Hematopoietic multipotent progenitor cell treated with erythropoietin and hydrocortisone succinate and interleukin-3 and kit ligand, for 8 days (in vitro differentiated cells): ENCODE results near the gene CHD1L.
A peak's percentile ranks its signal among the peaks of the same experiment; 100 is the strongest.
"Not testable (repeated sequence)": the region's sequence is repeated elsewhere in the genome, so short reads cannot be mapped to it uniquely, and the experiment has no call there.

Source experiments
- DNase-seq: peaks from one replicate; pipeline ENCODE4 v3.0.0-alpha.2; 2015

CHD1L gene

DNA sequence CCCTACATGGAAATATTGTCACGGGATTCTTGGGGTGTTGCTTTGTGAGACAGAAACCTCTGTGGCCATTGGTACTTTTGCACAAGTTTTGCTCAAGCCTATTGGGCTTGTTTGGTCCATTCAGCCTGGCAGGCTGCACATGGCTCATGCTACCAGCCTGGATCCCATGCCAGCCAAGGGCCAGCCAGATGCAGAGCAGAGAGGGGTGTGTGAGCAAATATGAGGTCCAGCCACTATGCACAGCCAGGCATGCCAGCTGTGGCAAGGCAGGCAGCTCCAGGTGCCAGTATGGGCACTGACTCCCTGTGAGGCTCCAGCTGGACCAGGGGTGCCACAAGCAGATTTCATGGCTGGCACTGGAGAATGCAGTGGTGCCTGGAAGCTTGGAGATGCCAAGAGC lies 6.7 kb upstream of the CHD1L start:
- DNase-seq: no peak

DNA sequence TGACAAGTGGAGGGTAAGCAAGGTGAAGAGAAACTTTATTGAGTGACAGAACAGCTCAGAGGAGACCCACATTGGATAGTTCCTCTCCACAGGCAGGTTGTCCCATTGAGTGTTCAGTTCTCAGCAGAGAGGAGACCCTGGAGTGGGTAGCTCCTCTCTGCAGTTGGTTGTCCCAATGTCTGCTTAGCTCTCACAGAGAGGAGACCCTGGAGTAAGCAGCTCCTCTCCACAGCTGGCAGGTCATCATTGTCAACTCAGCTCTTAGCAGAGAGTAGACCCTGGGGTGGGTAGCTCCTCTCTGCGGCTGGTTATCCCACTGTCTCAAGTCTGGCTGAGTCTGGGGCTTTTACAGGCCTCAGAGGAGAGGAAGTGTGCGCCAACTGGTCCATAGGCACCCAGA lies 6.0 kb upstream of the CHD1L start:
- DNase-seq: no peak

DNA sequence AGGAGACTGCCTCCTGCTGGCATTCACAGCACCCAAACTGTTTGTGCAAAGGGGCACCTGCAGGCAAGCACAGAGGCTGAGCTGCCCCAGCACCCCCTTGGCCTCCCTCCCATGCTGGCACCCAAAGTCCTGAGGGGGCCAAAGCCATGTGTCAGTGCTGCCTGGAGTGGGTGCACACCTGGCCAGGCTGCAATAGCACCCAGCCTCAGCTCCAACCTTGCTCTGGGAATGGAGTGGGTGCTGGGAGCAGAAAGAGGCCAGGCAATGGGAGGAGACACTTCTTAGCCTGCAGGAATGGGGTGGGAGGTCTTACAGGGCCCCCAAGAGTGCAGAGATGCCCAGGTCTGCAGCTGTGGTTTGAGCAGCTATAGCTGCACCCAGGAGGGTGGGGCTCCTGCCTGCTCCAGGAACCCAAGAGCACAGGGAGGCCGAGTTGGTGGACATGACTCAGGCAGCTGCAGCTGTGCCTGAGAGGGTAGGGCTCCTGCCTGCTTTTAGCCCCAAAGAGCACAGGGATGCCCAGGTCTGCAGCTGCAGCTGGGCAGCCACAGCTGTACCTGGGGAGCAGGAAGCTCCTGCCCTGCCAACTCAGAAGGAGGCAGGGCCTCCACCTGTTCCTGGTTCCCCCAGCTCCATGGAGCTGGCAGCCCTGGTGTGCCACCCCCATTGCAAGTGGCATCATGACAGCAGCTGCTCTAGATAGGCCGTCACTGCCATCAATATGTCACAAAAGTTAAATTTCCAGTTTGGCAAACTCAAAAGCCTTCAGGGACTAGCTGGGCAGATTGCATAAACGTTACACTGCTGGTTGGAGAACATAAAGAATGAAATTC lies 5.3 kb upstream of the CHD1L start:
- no peak for DNase-seq

DNA sequence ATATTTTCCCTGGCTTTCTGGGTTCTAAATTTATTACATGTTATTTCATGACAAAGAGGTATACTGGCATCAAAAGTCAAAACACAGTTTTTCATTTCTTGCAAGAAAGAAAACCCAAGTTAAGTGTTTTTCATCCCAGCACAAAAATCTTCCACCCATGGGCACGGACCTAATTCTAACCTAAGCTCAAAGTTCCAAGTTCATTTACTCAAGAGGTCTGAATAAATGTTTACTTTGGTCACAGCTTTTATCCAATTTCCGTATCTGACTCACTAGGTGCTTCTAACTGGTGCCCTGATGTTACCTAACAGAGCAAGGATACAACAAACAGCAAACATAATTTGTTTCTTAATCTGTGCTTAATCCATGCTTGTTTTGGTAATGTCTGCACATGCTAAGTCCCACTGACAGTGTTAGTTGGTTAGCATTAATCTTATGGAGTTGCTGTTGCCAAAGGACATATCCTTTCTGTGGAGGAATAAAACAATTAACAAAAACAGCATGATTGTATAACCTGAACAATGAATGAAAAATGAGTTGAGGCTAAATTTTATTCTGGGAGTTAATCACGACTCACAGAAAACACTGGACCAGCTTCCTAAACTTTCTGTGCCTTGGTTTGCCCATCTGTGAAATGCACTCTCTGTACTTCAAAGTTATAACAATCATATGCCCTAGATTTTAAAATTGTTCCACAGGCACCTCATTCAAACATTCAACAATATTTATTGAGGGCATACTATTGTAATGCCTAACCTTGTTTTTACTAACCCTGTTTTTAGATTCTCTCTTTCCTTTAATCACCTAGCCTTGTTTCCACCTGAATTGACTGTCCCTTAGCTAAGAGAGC lies 4.2 kb upstream of the CHD1L start:
- DNase-seq: no peak

DNA sequence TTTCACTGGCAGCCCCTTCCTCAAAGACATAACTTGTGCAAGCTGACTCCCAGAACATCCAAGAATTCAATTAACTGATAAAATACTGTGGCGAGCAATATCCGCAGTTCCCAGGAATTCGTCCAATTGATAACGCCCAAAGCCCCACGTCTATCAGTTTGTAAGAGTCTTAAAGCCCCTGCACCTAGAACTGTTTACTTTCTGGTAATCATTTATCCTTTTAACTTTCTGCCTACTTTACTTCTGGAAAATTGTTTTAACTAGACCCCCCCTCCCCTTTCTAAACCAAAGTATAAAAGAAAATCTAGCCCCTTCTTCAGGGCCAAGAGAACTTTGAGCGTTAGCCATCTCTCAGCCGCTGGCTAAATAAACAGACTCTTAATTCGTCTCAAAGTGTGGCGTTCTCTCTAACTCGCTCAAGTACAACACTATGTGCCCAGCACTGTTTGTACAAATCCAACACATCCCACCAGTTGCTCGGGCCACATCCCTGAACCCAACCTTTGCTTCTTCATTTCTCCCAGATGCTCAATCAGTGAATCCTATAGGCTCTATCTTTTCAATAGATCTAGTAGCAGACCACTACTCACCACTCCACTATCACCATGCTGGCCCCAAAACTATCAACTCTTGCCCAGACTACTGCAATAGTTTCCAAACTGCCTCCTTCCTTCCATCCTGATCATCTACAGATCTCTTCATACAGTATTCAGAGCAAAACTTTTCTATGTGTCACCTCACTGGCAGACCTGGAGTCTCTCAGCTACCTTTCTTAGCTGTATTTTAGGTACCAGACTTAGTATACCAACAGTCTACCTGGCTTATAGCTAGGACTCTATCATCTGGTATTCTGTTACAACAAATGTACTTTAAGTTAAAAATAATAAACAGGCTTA lies 3.3 kb upstream of the CHD1L start:
- DNase-seq: no peak

DNA sequence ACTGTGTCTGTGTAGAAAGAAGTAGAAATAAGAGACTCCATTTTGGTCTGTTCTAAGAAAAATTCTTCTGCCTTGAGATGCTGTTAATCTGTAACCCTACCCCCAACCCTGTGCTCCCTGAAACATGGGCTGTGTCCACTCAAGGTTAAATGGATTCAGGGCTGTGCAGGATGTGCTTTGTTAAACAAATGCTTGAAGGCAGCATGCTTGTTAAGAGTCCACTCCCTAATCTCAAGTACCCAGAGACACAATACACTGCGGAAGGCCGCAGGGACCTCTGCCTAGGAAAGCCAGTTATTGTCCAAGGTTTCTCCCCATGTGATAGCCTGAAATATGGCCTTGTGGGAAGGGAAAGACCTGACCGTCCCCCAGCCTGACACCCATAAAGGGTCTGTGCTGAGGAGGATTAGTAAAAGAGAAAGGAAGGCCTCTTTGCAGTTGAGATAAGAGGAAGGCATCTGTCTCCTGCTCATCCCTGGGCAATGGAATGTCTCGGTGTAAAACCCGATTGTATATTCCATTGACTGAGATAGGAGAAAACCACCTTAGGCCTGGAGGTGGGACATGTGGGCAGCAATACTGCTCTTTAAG lies 2.3 kb upstream of the CHD1L start:
- not testable (repeated sequence) for DNase-seq

DNA sequence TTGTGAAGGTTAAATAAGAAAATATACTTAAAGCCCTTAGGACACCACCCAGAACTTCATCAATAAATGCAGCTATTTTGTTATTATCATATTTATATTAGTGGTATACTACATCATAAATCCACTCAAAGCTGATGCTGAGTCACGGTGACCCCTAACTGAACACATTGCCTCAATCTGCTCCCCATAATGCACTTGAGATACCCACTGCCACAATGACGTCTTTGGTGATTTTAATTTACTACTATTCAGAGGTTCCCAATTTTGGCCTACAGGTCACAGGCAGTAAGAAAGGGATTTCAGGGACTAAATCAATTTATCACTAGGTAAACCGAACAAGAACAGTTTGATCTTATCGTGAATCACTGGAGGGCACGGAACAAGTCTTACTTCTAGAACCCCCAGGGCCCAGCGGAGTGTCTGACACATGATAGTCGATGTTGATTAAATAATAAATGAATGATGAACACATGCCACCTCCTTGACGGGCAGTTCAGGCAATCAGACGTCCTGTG lies 493 bp upstream of the CHD1L start:
- DNase-seq: no peak

DNA sequence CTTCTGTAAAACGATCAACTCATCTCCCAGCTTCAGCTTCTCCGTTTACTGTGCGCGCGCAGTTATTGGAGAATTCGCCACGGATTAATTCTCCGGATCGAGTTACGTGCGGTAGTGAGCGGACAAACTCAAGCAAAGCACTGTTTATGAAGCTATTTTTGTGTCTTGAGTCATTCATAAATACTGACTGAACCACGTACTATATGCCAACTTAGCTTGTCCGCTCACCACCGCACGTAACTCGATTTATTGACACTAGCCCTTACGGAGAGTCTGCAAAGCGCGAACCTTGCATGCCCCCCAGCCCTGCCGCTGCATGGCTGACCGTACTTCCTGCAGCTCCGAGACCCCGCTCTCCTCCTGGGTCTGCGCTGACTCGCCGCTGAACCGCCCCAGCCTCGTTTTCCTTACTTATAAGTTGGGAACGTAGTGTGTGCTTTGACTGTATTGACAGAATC lies 773 bp downstream of the CHD1L start:
- DNase-seq: no peak

DNA sequence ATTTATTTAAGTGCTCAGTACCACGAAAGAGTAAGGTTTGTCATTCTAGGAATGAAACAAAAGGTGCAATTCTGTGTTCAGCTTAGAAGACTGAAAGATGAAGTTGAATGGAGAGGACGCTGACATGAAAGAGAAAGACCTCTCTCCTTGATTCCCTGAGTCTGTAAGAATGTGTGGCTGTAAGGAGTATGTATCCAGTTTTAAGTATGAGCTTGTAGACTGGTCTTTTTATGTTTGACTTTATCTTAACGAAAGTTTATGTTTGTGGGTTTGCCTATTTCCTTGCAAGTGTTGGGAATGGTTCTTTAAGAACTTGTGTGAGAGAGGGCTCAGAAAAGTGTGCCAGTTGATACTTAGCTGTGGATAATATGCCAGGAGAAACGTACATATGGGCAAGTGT lies 1.4 kb downstream of the CHD1L start:
- DNase-seq: peak; percentile 37

DNA sequence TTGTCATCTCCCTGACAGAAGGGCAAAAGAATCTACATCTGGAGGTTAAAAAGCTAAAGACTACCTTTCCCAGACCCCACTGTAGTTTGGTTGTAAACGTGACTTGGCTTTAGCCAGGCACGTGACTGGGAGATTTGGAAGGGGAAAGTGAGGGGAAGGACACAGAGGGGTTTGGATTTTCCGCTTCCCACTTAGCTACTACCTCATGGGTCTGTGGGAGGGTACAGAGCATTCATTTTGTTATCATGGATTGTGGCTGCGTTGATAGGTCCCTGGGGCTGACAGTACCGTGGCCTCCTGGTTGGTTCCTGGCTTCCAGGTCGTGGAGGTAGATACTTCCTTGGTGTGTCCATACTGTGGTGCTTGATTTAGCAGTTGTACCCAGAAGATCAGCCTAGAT lies 2.6 kb downstream of the CHD1L start:
- peak; percentile 47 for DNase-seq

DNA sequence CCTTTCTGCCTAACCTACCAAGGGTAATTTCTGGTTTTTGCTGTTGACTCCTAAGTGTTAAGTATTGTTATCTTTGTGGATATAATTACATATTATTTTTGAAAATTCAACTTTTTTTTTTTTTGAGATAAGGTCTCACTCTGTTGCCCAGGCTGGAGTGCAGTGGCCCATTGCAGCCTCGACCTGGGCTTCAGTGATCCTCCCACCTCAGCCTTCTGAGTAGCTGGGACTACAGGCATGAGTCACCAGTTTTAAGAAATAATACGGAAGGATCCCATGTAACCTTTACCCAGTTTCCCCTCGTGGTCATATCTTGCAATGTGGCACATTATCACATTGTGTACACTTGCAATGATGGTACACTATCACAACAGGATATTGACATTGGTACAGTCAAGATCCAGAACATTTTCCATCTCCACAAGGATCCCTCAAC lies 3.1 kb downstream of the CHD1L start:
- peak; percentile 86 for DNase-seq

DNA sequence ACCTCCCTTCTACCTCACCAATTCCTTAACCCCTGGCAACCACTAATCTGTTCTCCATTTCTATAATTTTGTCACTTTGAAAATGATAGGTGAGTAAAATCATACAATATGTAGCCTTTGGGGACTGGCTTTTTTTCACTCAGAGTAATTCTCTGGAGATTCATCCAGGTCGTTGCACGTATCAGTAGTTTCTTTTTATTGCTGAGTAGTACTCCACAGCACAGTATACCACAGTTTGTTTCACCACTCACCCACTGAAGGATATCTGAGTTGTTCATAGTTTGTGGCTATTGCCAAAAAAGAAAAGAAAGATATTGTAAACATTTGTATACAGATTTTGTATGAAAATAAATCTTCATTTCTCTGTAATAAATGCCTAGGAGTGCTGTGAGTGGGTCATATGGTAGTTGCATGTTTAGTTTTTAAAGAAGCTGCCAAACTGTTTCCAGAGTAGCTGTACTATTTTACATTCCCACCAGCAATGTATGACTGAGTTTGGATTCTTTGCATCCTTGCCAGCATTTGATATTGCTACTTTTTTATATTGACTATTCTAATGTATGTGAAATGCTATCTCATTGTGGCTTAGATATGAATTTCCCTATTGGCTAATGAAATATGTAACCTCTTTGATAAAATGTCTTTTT lies 3.7 kb downstream of the CHD1L start:
- peak; percentile 27 for DNase-seq

DNA sequence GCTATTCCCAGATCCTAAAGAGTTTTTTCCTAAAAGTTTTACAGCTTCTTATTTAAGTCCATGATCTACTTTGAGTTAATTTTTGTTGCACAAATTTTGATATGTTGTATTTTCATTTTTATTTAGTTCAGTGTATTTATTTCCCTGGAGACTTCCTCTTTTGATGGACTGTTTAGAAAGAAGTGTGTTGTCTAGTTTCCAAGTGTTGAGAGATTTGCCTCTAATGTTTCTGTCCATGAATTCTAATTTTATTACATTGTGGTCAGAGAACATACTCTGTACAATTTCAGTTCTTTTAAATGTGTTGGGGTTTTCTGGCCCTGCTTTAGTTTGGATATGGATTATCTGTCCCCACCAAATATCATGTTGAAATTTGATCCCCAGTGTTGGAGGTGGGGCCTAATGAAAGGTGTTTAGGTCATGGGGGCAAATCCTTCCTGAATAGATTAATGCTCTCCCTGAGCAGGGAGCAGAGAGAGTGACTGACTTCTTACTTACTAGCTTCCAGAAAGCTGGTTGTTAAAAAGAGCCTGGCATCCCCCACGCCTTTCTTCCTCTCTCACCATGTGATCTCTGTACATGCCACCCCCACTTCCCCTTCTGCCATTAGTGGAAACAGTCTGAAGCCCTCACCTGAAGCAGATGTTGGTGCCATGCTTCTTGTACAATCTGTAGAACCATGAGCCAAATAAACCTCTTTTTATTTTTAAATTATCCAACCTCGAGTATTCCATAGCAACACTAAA lies 4.6 kb downstream of the CHD1L start:
- DNase-seq: peak; percentile 46

DNA sequence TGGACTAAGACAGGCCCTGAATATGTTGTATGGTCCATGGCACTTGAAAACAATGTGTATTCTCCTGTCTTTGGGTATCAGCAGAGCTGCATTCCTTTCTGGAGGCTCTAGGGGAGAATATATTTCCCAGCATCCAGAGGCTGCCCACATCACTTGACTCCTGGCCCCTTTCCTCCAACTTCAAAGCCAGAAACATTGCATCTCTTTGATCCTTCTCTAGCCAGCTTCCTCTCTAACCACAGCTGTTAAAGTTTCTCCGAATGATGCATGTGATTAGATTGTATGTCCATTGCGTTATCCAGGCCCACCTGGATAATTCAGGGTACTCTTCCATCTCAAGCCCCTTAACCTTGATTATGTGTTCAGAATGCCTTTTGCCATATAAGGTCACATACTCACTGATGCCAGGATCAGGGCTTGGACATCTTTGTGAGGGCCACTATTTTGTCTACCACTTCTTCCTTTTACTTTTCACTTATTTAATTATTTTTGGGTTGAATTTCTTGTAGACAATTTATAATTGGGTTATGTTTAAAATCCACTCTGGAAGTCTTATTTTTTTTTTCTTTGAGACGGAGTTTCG lies 5.3 kb downstream of the CHD1L start:
- DNase-seq: no peak

DNA sequence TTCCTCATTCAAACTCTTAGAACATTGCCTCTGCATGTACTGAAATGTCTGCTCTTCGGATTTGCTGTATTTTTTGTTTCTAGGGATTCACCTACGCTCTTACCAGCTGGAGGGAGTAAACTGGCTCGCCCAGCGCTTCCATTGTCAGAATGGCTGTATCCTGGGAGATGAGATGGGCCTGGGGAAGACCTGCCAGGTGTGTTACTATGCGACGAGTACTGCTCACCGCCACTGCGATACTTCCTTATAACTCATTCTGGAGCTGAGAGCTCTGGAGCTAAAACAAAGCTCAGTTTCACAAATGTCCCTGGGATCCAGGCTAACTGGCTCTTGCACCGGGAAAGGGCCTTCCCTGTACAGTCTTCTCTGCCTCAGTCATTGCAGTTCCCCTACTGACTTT lies 10.1 kb downstream of the CHD1L start:
- DNase-seq: no peak

DNA sequence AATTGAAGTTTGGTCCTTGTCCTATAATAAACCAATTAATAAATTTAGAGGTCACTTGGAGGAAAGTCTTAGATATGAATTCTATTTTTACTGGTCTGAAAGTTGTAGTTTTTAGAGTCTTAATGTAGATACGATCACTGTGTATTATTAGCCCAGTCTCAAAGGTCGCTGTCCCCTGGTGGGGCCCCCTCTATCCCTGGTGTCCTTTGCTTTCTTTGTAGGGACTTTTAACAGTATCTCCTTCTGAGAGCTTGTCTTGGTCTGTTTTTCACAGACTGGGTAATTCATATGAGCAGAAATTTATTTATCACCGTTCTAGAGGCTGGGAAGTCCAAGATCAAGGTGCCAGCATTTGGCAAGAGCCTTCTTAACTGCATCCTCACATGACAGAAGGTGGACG lies 18.5 kb downstream of the CHD1L start:
- DNase-seq: no peak

DNA sequence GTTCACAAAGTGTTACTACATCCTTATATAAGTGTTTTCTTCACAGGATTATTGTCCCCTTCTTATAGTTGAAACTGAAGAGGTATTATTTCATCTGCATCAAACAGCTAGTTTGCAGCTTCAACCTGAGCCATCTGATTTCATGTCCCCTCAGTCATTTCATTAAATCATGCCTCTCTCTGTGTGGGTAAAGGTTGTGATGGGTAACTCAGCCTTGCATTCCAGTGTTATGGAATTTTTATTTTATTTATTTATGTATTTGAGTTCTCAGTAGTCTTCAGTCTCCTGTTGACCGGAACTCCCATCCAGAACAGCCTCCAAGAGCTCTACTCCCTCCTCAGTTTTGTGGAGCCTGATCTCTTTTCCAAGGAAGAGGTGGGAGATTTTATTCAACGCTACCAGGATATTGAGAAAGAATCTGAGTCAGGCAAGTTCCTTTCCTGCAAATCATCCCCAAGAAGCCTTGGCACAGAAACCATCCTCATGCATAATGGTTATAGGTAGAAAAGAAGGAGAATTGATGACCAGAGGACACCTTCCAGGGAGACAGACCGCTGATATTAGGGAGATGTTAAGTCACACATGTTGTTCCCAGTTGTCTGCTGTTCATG lies 21.8 kb downstream of the CHD1L start:
- DNase-seq: no peak

DNA sequence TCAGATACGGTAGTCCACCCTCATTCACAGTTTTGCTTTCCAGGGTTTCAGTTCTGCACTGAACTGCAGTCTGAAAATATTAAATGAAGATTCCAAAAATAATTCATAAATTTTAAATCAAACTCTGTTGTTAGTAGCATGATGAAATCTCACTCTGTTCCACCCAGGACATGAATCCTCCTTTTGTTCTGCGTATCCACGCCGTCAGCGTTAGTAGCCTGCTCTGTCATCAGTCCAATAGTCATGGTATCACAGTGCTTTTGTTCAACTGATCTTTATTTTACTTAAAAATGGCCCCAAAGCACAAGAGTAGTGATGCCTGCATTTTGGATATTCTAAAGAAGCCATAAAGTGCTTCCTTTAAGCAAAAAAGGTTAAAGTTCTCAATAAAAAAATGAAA lies 23.9 kb downstream of the CHD1L start:
- no peak for DNase-seq

DNA sequence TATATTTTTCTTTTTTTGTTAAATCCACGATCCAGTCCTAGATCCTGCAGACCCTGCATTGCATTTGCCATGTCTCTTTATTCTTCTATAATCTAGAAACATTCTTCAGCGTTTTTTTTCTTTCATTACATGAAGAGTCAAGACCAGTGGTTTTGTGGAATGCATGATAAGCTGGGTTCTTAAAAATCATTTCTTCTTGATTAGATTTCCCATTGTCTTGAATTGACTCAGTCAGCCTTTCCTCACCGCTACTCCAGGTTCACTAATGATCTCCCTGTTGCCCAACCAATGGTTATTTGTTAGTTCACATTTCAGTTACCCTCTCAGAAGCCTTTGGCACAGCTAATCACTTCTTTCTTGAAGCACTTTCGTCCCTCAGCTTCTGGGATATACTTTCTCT lies 25.2 kb downstream of the CHD1L start:
- no peak for DNase-seq

DNA sequence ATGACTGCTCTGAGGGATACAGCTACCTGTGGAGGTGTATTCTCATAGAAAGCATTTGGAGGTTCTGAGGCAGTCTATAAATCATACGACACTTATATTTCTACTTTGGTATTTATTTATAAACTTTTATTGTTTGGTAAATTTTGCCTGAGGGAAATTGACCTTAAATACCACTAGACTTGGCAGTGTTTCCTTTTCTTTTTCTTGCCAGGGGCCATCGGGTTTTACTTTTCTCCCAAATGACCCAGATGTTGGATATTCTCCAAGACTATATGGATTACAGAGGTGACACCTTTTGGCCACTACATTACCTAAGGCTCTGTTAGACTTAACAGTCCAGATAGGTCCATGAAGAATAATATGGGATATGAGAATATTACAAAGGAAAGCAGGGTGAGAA lies 28.2 kb downstream of the CHD1L start:
- no peak for DNase-seq
